HEK293 (cell line): ENCODE results near the gene ZNF20.

ENCODE experiments used
- CTCF ChIA-PET: fragments of 350-600 bp; formaldehyde crosslinking; extraction: SDS; loops from one replicate; lab custom pipeline; 2021; ENCODE audit warnings: antibody characterized with exemption; lab: Yijun Ruan, JAX
- POLR2A ChIA-PET: fragments of 300-600 bp; formaldehyde crosslinking; extraction: SDS; loops from one replicate; lab custom pipeline; 2020; ENCODE audit warnings: antibody characterized with exemption, inconsistent platforms; lab: Yijun Ruan, JAX
- H3K27ac ChIP-seq: fragments of 200-500 bp; sonication (Bioruptor generic); 2 replicates; pipeline ENCODE4 v1.5.1; 2014; ENCODE audit warnings: low read depth, low read length, control low read depth, inconsistent platforms; ENCODE audit errors: extremely low read depth
- H3K36me3 ChIP-seq, 2 experiments: fragments of 200-500 bp in 1 of 2; sonication (Bioruptor generic) in 1 of 2; 1 replicate in 1 of 2; 2 replicates in 1 of 2; pipeline ENCODE4 v1.5.1; 2014 to 2017; ENCODE audit warnings: inconsistent platforms in 2 of 2, low read length in 2 of 2; ENCODE audit not compliant: control insufficient read depth in 2 of 2, insufficient read depth in 1 of 2
- H3K4me1 ChIP-seq: fragments of 200-500 bp; sonication (Bioruptor generic); 2 replicates; pipeline ENCODE4 v1.5.1; 2014; ENCODE audit warnings: mild to moderate bottlenecking, low read length, inconsistent platforms; ENCODE audit not compliant: control insufficient read depth, insufficient read depth
- H3K4me3 ChIP-seq: 2 replicates; pipeline ENCODE4 v1.5.1; 2011; ENCODE audit warnings: low read depth, mild to moderate bottlenecking, control low read depth, low read length, moderate library complexity
- H3K9me3 ChIP-seq: fragments of 200-500 bp; sonication (Bioruptor generic); 2 replicates; pipeline ENCODE4 v1.5.1; 2014; ENCODE audit warnings: low read depth, low read length, inconsistent platforms; ENCODE audit not compliant: control insufficient read depth, insufficient read depth
- GLI2 ChIP-seq: fragments of 450-650 bp; formaldehyde crosslinking; IDR thresholded peaks from 2 replicates; pipeline ENCODE4; 2017; ENCODE audit warnings: missing biosample characterization, missing genetic modification characterization, low read depth, borderline replicate concordance
- HOXC10 ChIP-seq: sonication (generic); formaldehyde crosslinking; IDR thresholded peaks from 2 replicates; pipeline ENCODE4 v1.8.1; 2023; ENCODE audit warnings: mild to moderate bottlenecking, missing genetic modification reagents
- SETDB1 ChIP-seq: IDR thresholded peaks from one replicate; pipeline ENCODE4 v1.6.1; 2017; ENCODE audit warnings: mild to moderate bottlenecking, low read length, moderate library complexity, mixed read lengths; ENCODE audit not compliant: insufficient read length
- SP2 ChIP-seq: fragments of 450-650 bp; formaldehyde crosslinking; IDR thresholded peaks from 2 replicates; pipeline ENCODE4 v1.5.1; 2016; ENCODE audit warnings: missing biosample characterization, missing genetic modification characterization
- ZNF274 ChIP-seq, 2 experiments: fragments of 200-500 bp in 1 of 2; fragments of 450-650 bp in 1 of 2; sonication (Bioruptor generic) in 1 of 2; formaldehyde crosslinking in 1 of 2; IDR thresholded peaks; 2 replicates each; pipeline versions ENCODE4 v1.5.1 to v1.6.1; 2014 to 2016; ENCODE audit warnings: borderline replicate concordance in 1 of 2, inconsistent platforms in 1 of 2, low read length in 1 of 2, missing biosample characterization in 1 of 2, missing genetic modification characterization in 1 of 2
- ZNF280D ChIP-seq: fragments of 450-650 bp; formaldehyde crosslinking; IDR thresholded peaks from 2 replicates; pipeline ENCODE4 v1.5.1; 2016; ENCODE audit warnings: missing biosample characterization, missing genetic modification characterization
- ZNF473 ChIP-seq: fragments of 450-650 bp; formaldehyde crosslinking; IDR thresholded peaks from 2 replicates; pipeline ENCODE4 v1.5.1; 2017; ENCODE audit warnings: missing biosample characterization, missing genetic modification characterization
- ZNF558 ChIP-seq: fragments of 450-650 bp; formaldehyde crosslinking; IDR thresholded peaks from 2 replicates; pipeline ENCODE4 v1.5.1; 2016; ENCODE audit warnings: missing biosample characterization, missing genetic modification characterization
- ZNF585B ChIP-seq: fragments of 450-650 bp; formaldehyde crosslinking; IDR thresholded peaks from 2 replicates; pipeline ENCODE4 v1.5.1; 2016; ENCODE audit warnings: missing biosample characterization, missing genetic modification characterization
- ZSCAN4 ChIP-seq: fragments of 450-650 bp; formaldehyde crosslinking; IDR thresholded peaks from 2 replicates; pipeline ENCODE4 v1.5.1; 2017; ENCODE audit warnings: missing biosample characterization, missing genetic modification characterization
- TF ChIP-seq, protein P1 (sequence below): fragments of 450-650 bp; formaldehyde crosslinking; IDR thresholded peaks from 2 replicates; pipeline ENCODE4 v1.5.1; 2016; ENCODE audit warnings: missing biosample characterization, missing genetic modification characterization, borderline replicate concordance
- TF ChIP-seq, protein P2 (sequence below): fragments of 450-650 bp; IDR thresholded peaks from 2 replicates; pipeline ENCODE4 v1.5.1; 2018; ENCODE audit warnings: missing biosample characterization, mild to moderate bottlenecking, missing genetic modification characterization
- TF ChIP-seq, protein P3 (sequence below): fragments of 450-650 bp; formaldehyde crosslinking; IDR thresholded peaks from 2 replicates; pipeline ENCODE4 v1.5.1; 2016; ENCODE audit warnings: missing biosample characterization, missing genetic modification characterization
- TF ChIP-seq, protein P4 (sequence below): fragments of 450-650 bp; formaldehyde crosslinking; IDR thresholded peaks from 2 replicates; pipeline ENCODE4 v1.5.1; 2017; ENCODE audit warnings: missing biosample characterization, missing genetic modification characterization
- TF ChIP-seq, protein P5 (sequence below): fragments of 450-650 bp; formaldehyde crosslinking; IDR thresholded peaks from 2 replicates; pipeline ENCODE4 v1.5.1; 2016; ENCODE audit warnings: missing biosample characterization, missing genetic modification characterization

The ZNF20 gene

DNA sequence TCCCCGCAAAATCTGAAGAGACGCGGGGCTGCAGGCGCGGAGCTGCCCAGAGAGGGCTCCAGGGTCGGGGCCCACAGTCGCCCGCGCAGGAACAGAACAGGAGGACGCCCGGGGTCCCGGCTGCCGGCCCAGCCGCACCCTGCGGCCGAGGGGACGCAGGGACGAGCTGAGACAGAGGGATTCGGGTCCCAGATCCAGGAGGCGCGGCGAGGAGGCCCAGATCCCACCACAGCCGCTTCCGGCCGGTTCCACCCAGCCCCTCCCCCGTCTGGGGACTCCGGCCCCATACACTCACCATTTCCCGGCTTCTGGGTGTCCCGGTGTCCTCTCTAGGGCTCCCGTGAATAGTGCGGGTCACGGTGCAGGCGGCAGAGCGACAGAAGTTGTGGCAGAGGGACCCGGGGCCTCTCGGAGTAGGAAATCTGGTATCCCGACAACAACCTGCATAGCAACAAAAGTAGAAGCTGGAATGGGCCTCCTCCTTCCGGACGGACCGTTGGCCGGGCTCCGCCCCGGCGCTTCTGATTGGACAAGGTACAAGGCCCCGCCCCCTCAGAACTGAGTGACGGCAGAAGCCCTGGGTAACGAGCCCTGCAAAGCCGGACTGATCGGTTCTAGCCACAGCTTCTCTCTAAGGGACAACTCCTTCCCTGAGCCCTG lies at the start of gene ZNF20:
ZNF20 (minus strand) TSS at position 466 of the 660 bp plus-strand sequence; CDS start at position 298, 168 bp downstream.
- TF ChIP-seq SP2 (tag by site-specific recombination) (peak; percentile 59), ZNF585B (tag by site-specific recombination) (no peak)
- TF ChIP-seq, protein P1, sequence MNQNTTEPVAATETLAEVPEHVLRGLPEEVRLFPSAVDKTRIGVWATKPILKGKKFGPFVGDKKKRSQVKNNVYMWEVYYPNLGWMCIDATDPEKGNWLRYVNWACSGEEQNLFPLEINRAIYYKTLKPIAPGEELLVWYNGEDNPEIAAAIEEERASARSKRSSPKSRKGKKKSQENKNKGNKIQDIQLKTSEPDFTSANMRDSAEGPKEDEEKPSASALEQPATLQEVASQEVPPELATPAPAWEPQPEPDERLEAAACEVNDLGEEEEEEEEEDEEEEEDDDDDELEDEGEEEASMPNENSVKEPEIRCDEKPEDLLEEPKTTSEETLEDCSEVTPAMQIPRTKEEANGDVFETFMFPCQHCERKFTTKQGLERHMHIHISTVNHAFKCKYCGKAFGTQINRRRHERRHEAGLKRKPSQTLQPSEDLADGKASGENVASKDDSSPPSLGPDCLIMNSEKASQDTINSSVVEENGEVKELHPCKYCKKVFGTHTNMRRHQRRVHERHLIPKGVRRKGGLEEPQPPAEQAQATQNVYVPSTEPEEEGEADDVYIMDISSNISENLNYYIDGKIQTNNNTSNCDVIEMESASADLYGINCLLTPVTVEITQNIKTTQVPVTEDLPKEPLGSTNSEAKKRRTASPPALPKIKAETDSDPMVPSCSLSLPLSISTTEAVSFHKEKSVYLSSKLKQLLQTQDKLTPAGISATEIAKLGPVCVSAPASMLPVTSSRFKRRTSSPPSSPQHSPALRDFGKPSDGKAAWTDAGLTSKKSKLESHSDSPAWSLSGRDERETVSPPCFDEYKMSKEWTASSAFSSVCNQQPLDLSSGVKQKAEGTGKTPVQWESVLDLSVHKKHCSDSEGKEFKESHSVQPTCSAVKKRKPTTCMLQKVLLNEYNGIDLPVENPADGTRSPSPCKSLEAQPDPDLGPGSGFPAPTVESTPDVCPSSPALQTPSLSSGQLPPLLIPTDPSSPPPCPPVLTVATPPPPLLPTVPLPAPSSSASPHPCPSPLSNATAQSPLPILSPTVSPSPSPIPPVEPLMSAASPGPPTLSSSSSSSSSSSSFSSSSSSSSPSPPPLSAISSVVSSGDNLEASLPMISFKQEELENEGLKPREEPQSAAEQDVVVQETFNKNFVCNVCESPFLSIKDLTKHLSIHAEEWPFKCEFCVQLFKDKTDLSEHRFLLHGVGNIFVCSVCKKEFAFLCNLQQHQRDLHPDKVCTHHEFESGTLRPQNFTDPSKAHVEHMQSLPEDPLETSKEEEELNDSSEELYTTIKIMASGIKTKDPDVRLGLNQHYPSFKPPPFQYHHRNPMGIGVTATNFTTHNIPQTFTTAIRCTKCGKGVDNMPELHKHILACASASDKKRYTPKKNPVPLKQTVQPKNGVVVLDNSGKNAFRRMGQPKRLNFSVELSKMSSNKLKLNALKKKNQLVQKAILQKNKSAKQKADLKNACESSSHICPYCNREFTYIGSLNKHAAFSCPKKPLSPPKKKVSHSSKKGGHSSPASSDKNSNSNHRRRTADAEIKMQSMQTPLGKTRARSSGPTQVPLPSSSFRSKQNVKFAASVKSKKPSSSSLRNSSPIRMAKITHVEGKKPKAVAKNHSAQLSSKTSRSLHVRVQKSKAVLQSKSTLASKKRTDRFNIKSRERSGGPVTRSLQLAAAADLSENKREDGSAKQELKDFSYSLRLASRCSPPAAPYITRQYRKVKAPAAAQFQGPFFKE (tag by site-specific recombination) = no peak
- H3K27ac ChIP-seq = no peak within 1 kb of the TSS
- no peaks in the 10 kb centered on the region for H3K9me3 ChIP-seq
- no peaks in the 10 kb centered on the region for H3K4me1 ChIP-seq
- peaks cover 15 to 42% of the 10 kb centered on the region in 2 experiments; a peak in 2 of 3 replicates for H3K36me3 ChIP-seq
- ChIA-PET CTCF (interaction anchor here (0.7 to 2.3 kb wide), 14 partner anchors 8 to 697 kb away, joined by 3 to 17 read pairs (median 5); partner anchors contain the start of genes ZNF136, ZNF442 and ZNF491), POLR2A (interaction anchor here (0.6 to 1.5 kb wide), 13 partner anchors 11 to 342 kb away, joined by 3 to 20 read pairs (median 4); partner anchors contain the start of genes ZNF136, ZNF433, ZNF442 and ZNF625)
- H3K4me3 ChIP-seq = peak within 1 kb of the TSS; percentile 63

GRCh38 chr19:12187625-12188024 lies 47.5 kb upstream of the ZNF20 start:
- Histone ChIP-seq H3K4me1 (no peaks in the 10 kb centered on the region), H3K4me3 (no peak overlapping the region), H3K27ac (no peak overlapping the region), H3K9me3 (no peaks in the 10 kb centered on the region), H3K36me3 (peaks cover 11 to 76% of the 10 kb centered on the region in 2 experiments)
- CTCF ChIA-PET = no interaction called here
- POLR2A ChIA-PET = no interaction called here
- TF ChIP-seq, protein P2, sequence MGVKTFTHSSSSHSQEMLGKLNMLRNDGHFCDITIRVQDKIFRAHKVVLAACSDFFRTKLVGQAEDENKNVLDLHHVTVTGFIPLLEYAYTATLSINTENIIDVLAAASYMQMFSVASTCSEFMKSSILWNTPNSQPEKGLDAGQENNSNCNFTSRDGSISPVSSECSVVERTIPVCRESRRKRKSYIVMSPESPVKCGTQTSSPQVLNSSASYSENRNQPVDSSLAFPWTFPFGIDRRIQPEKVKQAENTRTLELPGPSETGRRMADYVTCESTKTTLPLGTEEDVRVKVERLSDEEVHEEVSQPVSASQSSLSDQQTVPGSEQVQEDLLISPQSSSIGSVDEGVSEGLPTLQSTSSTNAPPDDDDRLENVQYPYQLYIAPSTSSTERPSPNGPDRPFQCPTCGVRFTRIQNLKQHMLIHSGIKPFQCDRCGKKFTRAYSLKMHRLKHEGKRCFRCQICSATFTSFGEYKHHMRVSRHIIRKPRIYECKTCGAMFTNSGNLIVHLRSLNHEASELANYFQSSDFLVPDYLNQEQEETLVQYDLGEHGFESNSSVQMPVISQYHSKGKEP (tag by site-specific recombination) = no peak
- TF ChIP-seq ZNF558 (tag by site-specific recombination) (no peak), SETDB1 (peak; percentile 99), ZNF473 (tag by site-specific recombination) (no peak), ZSCAN4 (tag by site-specific recombination) (no peak), ZNF274 (IDR thresholded peaks at IDR 0.05; ENCODE audit: low read length) (no peak), ZNF274 (tag by site-specific recombination; IDR thresholded peaks at IDR 0.05; ENCODE audit: borderline replicate concordance) (peak; percentile 95), ZNF280D (tag by site-specific recombination) (0 out of 2 replicates have a peak, but pooled peaks have one; percentile 13), HOXC10 (CRISPR knock-in tag) (no peak), GLI2 (no peak)
- TF ChIP-seq, protein P3, sequence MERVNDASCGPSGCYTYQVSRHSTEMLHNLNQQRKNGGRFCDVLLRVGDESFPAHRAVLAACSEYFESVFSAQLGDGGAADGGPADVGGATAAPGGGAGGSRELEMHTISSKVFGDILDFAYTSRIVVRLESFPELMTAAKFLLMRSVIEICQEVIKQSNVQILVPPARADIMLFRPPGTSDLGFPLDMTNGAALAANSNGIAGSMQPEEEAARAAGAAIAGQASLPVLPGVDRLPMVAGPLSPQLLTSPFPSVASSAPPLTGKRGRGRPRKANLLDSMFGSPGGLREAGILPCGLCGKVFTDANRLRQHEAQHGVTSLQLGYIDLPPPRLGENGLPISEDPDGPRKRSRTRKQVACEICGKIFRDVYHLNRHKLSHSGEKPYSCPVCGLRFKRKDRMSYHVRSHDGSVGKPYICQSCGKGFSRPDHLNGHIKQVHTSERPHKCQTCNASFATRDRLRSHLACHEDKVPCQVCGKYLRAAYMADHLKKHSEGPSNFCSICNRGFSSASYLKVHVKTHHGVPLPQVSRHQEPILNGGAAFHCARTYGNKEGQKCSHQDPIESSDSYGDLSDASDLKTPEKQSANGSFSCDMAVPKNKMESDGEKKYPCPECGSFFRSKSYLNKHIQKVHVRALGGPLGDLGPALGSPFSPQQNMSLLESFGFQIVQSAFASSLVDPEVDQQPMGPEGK (tag by site-specific recombination) = no peak
- TF ChIP-seq, protein P4, sequence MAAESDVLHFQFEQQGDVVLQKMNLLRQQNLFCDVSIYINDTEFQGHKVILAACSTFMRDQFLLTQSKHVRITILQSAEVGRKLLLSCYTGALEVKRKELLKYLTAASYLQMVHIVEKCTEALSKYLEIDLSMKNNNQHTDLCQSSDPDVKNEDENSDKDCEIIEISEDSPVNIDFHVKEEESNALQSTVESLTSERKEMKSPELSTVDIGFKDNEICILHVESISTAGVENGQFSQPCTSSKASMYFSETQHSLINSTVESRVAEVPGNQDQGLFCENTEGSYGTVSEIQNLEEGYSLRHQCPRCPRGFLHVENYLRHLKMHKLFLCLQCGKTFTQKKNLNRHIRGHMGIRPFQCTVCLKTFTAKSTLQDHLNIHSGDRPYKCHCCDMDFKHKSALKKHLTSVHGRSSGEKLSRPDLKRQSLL = no peak
- TF ChIP-seq, protein P5, sequence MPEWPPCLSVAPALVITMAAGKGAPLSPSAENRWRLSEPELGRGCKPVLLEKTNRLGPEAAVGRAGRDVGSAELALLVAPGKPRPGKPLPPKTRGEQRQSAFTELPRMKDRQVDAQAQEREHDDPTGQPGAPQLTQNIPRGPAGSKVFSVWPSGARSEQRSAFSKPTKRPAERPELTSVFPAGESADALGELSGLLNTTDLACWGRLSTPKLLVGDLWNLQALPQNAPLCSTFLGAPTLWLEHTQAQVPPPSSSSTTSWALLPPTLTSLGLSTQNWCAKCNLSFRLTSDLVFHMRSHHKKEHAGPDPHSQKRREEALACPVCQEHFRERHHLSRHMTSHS = no peak
